Skeletal muscle tissue (tissue), 4 donors: Measurements from ENCODE around the gene MYO9A. TPM values are rescaled to one million over a fixed set of nuclear protein-coding genes. Genes with fewer than 3 reads are reported as not detected.
A peak's percentile ranks its signal among the peaks of the same experiment; 100 is the strongest.

Experiments used
- H3K27ac ChIP-seq: one replicate; pipeline ENCODE4 v1.7.0; 2013; ENCODE audit warnings: mild to moderate bottlenecking, low read depth, low read length, inconsistent platforms
- H3K27me3 ChIP-seq, 3 donors: one replicate each; pipeline ENCODE4 v1.7.0; 2013; ENCODE audit warnings: low read length in 3 of 3; ENCODE audit not compliant: control insufficient read depth in 3 of 3, insufficient read depth in 3 of 3
- H3K36me3 ChIP-seq, 3 donors: one replicate each; pipeline ENCODE4 v1.7.0; 2013; ENCODE audit warnings: low read length in 3 of 3; ENCODE audit not compliant: control insufficient read depth in 3 of 3, insufficient read depth in 3 of 3
- H3K4me1 ChIP-seq, 3 donors: one replicate each; pipeline ENCODE4 v1.7.0; 2013; ENCODE audit warnings: low read length in 3 of 3, mild to moderate bottlenecking in 3 of 3; ENCODE audit not compliant: control insufficient read depth in 3 of 3, insufficient read depth in 3 of 3
- H3K4me3 ChIP-seq, 3 donors: one replicate each; pipeline ENCODE4 v1.7.0; 2013; ENCODE audit warnings: low read length in 3 of 3
- H3K9ac ChIP-seq, 3 donors: one replicate each; pipeline ENCODE4 v1.7.0; 2013; ENCODE audit warnings: low read length in 3 of 3, mild to moderate bottlenecking in 3 of 3, moderate library complexity in 2 of 3, low read depth in 1 of 3
- H3K9me3 ChIP-seq, 3 donors: one replicate each; pipeline ENCODE4 v1.7.0; 2013; ENCODE audit warnings: low read length in 3 of 3; ENCODE audit not compliant: control insufficient read depth in 3 of 3
- total RNA-seq: library from RNA; depleted of rRNA; stranded (reverse); fragments of >200 nt; gene quantifications from one replicate; pipeline ENCODE4 v1.2.3, GENCODE V29; 2014
- donor health status: Osteomylitis.

MYO9A gene
- total RNA-seq, 1 donor from 2014 or later, result 88.2 TPM

- H3K27ac ChIP-seq, result peak overlapping the region; percentile 36
- no peaks in the 10 kb centered on the region for H3K27me3 ChIP-seq
- H3K9ac ChIP-seq, result no peak overlapping the region
- H3K4me1 ChIP-seq, result peaks cover 10 to 19% (median 15%) of the 10 kb centered on the region in 3 donors
- H3K9me3 ChIP-seq, result no peaks in the 10 kb centered on the region
- peak overlapping the region in 1 of 3 donors; percentile 28 for H3K4me3 ChIP-seq
- H3K36me3 ChIP-seq, result no peaks in the 10 kb centered on the region
These were observed 21.7 kb upstream of the MYO9A start for GRCh38 chr15:72139667-72140066.

GRCh38 chr15:72136170-72137051 lies 18.5 kb upstream of the MYO9A start:
- peaks cover 7 to 15% (median 12%) of the 10 kb centered on the region in 3 donors for H3K4me1 ChIP-seq
- no peak overlapping the region for H3K4me3 ChIP-seq
- H3K9me3 ChIP-seq, result no peaks in the 10 kb centered on the region
- no peaks in the 10 kb centered on the region for H3K27me3 ChIP-seq
- no peak overlapping the region for H3K9ac ChIP-seq
- H3K27ac ChIP-seq, result no peak overlapping the region
- H3K36me3 ChIP-seq, result no peaks in the 10 kb centered on the region

DNA sequence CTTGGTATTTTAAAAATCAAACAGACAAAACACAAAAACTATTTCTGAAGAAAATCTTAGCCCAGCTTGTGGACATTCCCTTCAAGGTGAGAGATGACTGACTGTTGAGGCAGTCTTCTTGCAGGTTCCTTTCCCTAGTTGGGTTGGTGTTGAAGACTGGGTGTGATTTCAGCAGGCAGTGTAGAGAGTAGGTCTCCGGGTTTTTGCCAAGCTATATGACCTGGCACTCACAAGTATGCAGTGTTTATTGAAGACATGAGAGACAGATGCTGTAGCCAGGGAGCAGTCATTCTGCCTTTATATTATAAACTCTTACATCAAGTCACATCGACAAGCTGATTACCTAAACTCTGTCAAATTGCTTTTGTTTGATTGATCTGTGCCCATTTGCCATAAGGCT lies 17.8 kb upstream of the MYO9A start:
- no peak overlapping the region for H3K4me3 ChIP-seq

GRCh38 chr15:72133211-72133610 lies 15.3 kb upstream of the MYO9A start:
- H3K27ac ChIP-seq, result no peak overlapping the region
- H3K9ac ChIP-seq, result no peak overlapping the region
- H3K4me3 ChIP-seq, result no peak overlapping the region
- H3K27me3 ChIP-seq, result no peaks in the 10 kb centered on the region
- H3K4me1 ChIP-seq, result no peaks in the 10 kb centered on the region
- H3K9me3 ChIP-seq, result no peaks in the 10 kb centered on the region
- H3K36me3 ChIP-seq, result no peaks in the 10 kb centered on the region

More for the DNA sequence above, 17.8 kb upstream of the MYO9A start:
- H3K4me1 ChIP-seq, result peaks cover 5 to 12% (median 10%) of the 10 kb centered on the region in 3 donors
- no peaks in the 10 kb centered on the region for H3K36me3 ChIP-seq
- H3K27ac ChIP-seq, result no peak overlapping the region
- no peaks in the 10 kb centered on the region for H3K9me3 ChIP-seq
- H3K27me3 ChIP-seq, result no peaks in the 10 kb centered on the region
- no peak overlapping the region for H3K9ac ChIP-seq

GRCh38 chr15:72131922-72132321 lies 14.0 kb upstream of the MYO9A start:
- Histone ChIP-seq H3K36me3 (no peaks in the 10 kb centered on the region), H3K27me3 (no peaks in the 10 kb centered on the region), H3K4me1 (no peaks in the 10 kb centered on the region), H3K9ac (no peak overlapping the region), H3K4me3 (no peak overlapping the region), H3K27ac (no peak overlapping the region), H3K9me3 (no peaks in the 10 kb centered on the region)

GRCh38 chr15:72130272-72130671 lies 12.3 kb upstream of the MYO9A start:
- Histone ChIP-seq H3K9ac (no peak overlapping the region), H3K27ac (no peak overlapping the region), H3K27me3 (no peaks in the 10 kb centered on the region), H3K4me1 (no peaks in the 10 kb centered on the region), H3K36me3 (no peaks in the 10 kb centered on the region), H3K9me3 (no peaks in the 10 kb centered on the region), H3K4me3 (no peak overlapping the region)

- Histone ChIP-seq H3K27me3 (no peaks in the 10 kb centered on the region), H3K9ac (no peak overlapping the region), H3K4me3 (no peak overlapping the region), H3K27ac (no peak overlapping the region), H3K36me3 (no peaks in the 10 kb centered on the region), H3K9me3 (no peaks in the 10 kb centered on the region), H3K4me1 (no peaks in the 10 kb centered on the region)
These were observed 10.4 kb upstream of the MYO9A start for GRCh38 chr15:72128359-72128758.

GRCh38 chr15:72127724-72128322 lies 9.9 kb upstream of the MYO9A start:
- no peaks in the 10 kb centered on the region for H3K27me3 ChIP-seq
- no peaks in the 10 kb centered on the region for H3K9me3 ChIP-seq
- no peaks in the 10 kb centered on the region for H3K4me1 ChIP-seq
- H3K27ac ChIP-seq, result no peak overlapping the region
- H3K4me3 ChIP-seq, result no peak overlapping the region
- no peak overlapping the region for H3K9ac ChIP-seq
- H3K36me3 ChIP-seq, result no peaks in the 10 kb centered on the region

DNA sequence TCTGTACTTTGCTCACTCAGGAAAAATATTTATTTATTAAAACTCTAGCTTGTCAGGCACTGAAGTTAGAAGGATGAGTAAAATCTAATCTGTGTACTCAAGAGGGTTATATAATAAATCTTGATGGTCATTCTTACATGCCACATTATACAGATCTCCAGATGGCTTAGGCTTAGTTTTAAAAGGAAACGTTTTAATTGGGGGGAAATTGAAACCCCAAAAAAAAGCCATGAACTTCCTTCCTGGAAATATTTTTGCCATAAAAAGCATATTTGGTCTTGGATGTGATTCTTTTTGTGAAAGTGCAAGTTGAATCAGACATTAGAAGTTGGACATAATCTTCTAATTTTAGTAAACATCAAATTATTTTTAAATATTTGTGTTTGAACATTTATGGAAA lies 6.3 kb upstream of the MYO9A start:
- H3K36me3 ChIP-seq, result no peaks in the 10 kb centered on the region
- no peak overlapping the region for H3K27ac ChIP-seq
- H3K27me3 ChIP-seq, result no peaks in the 10 kb centered on the region
- H3K9me3 ChIP-seq, result no peaks in the 10 kb centered on the region
- H3K4me3 ChIP-seq, result no peak overlapping the region
- H3K9ac ChIP-seq, result no peak overlapping the region
- peaks cover 0 to under 1% (median under 1%) of the 10 kb centered on the region in 3 donors for H3K4me1 ChIP-seq

DNA sequence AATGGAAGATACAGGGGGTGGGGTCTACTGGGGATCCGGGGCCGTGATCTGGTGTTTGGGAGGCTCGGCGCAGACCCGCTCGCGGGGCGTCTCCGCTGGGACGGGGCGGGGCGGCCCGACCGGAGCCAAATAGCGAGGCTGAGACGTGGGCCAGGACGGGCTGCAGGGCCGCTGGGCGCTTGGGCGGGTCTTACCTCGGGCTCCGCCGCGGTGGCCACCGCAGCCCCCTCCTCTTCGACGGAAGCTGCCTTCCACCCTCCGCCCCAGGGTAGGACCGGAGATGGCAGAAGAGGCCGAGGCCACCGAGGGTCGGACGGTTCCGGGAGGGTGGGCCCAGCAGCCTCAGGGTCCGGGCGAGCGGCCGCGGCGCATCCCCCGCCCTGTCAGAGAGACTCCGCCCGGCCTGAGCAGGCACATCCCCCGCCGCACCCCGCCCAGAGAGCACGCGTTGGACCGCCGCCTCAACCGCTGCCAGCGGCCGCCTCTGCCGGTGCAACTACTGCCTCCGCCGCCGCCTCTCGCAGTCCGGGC lies 399 bp downstream of the MYO9A start:
- Histone ChIP-seq H3K4me3 (peak overlapping the region; percentile 79 to 99 (median 91)), H3K36me3 (no peaks in the 10 kb centered on the region), H3K4me1 (peaks cover 17 to 28% (median 27%) of the 10 kb centered on the region in 3 donors), H3K27me3 (no peaks in the 10 kb centered on the region), H3K9me3 (no peaks in the 10 kb centered on the region), H3K9ac (peak overlapping the region; percentile 84 to 94 (median 92)), H3K27ac (peak overlapping the region; percentile 95)
